ENCODE data around the gene LRRC10B.

GRCh38 chr11:61486779-61487178, 21.8 kb upstream of the LRRC10B start:
- no peak for TF ChIP-seq CTCF (IDR thresholded peaks at IDR 0.05)
- TF ChIP-seq POLR2A (IDR thresholded peaks at IDR 0.05): no peak

All from uterus (tissue), 2 donors.